ENCODE data around the gene ADGRV1.
"Not testable (repeated sequence)": the region's sequence is repeated elsewhere in the genome, so short reads cannot be mapped to it uniquely, and the experiment has no call there.

Gene ADGRV1

DNA sequence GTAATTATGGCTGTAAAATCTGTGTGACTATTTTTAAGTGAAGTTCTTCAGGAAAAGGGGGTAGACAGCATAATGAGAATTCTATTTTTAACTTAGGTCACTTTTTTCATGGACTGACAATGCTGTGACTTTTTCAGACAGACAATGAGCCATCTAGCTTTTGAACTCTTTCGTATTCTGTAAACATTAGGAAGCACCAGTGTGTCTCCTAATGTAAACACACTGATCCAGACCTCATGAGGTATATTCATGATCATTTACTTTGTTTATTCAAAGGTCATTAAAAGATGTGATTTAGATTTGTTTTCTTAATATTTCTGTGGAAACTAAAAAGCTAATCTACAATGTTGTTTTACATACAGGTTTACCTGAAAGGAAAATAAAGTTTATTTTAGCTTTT lies 352.6 kb downstream of the ADGRV1 start:
- DNase-seq (ENCODE audit: low spot score): no peak

- DNase-seq (ENCODE audit: low spot score): no peak
Observed at GRCh38 chr5:90912476-90912875, 353.9 kb downstream of the ADGRV1 start.

DNA sequence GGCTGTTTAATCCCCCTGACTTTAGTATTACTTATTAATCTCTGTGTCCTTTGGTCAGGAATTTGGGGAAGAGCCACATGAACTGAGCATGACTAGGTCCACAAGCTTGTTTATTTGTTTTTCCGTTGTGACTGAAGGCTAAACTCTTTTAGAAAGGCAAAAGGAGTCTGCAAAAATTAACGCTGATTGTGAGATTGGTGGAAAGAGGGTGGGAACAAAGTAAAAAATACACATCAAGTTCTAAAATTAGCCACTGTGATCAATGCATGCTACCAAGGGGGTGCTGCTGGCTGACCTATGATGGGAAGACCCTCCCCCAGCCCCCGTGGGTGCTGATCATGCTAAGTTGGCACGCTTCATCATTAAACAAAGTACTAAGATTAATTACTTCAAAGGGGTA lies 356.8 kb downstream of the ADGRV1 start:
- peak; percentile 40 for DNase-seq (ENCODE audit: low spot score)

GRCh38 chr5:90916947-90917800 lies 358.6 kb downstream of the ADGRV1 start:
- no peak for DNase-seq (ENCODE audit: low spot score)

DNA sequence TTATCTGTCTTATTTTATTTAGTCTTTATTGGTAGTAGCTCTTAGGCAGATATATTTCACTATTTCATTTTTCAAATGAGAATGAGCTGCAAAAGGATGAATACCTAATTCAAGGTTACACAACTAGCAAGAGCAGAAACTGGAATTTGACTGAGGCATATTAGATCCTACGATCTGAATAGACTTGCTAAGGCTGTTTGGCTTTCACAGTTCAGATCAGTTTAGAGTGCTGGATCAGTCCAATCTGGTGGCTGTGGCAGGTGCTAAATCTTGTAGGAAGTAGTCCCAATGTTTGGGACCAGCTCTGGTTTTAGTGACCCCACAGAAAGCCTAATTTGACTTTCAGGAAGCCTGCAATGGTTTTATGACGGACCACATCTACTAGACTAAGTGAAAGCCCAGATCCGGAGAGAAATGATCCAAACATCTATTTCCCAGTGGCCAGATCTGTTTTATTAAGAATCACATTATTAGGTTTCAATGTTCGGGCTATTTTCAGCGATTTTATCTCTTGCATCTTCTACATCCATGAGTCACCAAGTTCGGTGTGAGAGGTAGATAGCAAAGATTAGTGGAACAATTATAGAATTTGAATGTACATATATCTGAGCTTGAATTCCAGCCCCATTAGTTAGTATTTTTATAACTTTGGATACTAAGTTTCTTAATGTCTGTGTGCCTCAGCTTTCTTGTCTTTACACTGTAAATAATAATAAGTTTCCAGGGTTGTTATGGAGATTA lies 359.5 kb downstream of the ADGRV1 start:
- DNase-seq (ENCODE audit: low spot score): no peak

- DNase-seq (ENCODE audit: low spot score): no peak
Observed at GRCh38 chr5:90921418-90921973, 362.9 kb downstream of the ADGRV1 start.

DNA sequence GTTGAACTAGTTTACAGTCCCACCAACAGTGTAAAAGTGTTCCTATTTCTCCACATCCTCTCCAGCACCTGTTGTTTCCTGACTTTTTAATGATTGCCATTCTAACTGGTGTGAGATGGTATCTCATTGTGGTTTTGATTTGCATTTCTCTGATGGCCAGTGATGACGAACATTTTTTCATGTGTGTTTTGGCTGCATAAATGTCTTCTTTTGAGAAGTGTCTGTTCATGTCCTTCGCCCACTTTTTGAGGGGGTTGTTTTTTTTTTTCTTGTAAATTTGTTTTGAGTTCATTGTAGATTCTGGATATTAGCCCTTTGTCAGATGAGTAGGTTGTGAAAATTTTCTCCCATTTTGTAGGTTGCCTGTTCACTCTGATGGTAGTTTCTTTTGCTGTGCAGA lies 365.6 kb downstream of the ADGRV1 start:
- DNase-seq (ENCODE audit: low spot score): not testable (repeated sequence)

- not testable (repeated sequence) for DNase-seq (ENCODE audit: low spot score)
Observed at GRCh38 chr5:90929013-90929839, 370.6 kb downstream of the ADGRV1 start.

GRCh38 chr5:90930062-90930461 lies 371.5 kb downstream of the ADGRV1 start:
- no peak for DNase-seq (ENCODE audit: low spot score)

- no peak for DNase-seq (ENCODE audit: low spot score)
Observed at GRCh38 chr5:90930756-90931431, 372.3 kb downstream of the ADGRV1 start.

GRCh38 chr5:90932052-90932699 lies 373.6 kb downstream of the ADGRV1 start:
- peak; percentile 71 for DNase-seq (ENCODE audit: low spot score)

- no peak for DNase-seq (ENCODE audit: low spot score)
Observed at GRCh38 chr5:90933298-90933697, 374.7 kb downstream of the ADGRV1 start.

- no peak for DNase-seq (ENCODE audit: low spot score)
Observed at GRCh38 chr5:90934091-90934719, 375.6 kb downstream of the ADGRV1 start.

GRCh38 chr5:90934738-90935137 lies 376.1 kb downstream of the ADGRV1 start:
- no peak for DNase-seq (ENCODE audit: low spot score)

GRCh38 chr5:90939211-90939610 lies 380.6 kb downstream of the ADGRV1 start:
- peak; percentile 42 for DNase-seq (ENCODE audit: low spot score)

GRCh38 chr5:90940227-90940995 lies 381.8 kb downstream of the ADGRV1 start:
- peak; percentile 74 for DNase-seq (ENCODE audit: low spot score)

DNA sequence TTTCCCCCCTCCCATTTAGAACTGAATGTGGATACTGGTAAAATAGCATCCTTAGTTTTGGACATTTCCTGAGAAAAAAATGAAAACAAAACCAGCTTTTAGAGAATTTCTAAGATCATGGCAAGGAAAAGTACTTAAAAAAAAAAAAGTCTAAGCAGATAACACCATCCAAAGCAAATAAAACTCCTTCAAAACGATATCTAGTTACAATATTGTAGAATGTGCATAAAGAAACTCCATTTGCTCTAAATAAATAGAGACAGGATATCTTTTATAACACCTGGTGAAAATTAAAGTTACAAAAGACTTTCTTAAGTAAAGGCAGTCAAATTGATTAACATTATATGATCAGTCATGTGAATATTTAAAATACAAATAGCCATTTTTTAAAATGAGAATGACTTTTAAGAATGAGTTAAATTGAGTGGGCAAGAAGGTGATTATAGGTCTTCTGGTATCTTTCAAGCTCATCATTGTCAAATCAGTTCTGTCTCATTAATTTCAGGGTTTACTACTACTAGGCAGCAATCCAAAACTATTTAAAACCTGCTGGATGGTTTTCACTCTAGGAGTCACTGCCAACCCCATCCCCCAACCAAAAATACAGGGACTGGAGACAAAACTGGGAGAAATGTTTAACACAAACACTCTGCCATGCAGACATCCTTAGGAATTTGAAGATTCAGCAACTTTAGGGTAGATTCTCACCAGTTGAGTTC lies 382.6 kb downstream of the ADGRV1 start:
- DNase-seq (ENCODE audit: low spot score): peak; percentile 30

DNA sequence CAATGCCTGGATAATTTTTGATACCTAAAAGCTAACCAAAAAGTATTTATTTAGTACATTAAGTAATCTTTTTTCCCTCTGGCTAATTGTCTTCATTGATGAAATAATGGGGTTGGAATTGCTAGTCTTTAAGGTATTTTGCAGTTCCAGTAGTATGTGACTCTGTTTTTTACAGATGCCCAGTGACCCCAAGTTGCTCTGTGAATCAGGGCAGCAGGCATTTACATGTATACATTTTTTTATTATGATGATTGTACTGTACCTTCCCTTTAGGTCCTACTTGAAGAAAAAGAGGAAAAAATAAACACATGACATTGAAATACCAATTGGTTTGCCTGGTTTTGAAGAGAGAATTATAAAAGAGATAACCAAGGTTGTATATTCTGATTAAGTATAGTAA lies 385.5 kb downstream of the ADGRV1 start:
- no peak for DNase-seq (ENCODE audit: low spot score)

GRCh38 chr5:90947667-90948066 lies 389.1 kb downstream of the ADGRV1 start:
- no peak for DNase-seq (ENCODE audit: low spot score)

Measured in kidney tubule cell (primary cell).